ENCODE data around the gene TECPR2.

Gene TECPR2

GRCh38 chr14:102319351-102320032 lies 43.2 kb upstream of the TECPR2 start, which contains the start of gene ZNF839:
ZNF839 (plus strand) TSS chr14:102319746; CDS start chr14:102319766, 20 bp downstream.
- TF ChIP-seq, protein P1, sequence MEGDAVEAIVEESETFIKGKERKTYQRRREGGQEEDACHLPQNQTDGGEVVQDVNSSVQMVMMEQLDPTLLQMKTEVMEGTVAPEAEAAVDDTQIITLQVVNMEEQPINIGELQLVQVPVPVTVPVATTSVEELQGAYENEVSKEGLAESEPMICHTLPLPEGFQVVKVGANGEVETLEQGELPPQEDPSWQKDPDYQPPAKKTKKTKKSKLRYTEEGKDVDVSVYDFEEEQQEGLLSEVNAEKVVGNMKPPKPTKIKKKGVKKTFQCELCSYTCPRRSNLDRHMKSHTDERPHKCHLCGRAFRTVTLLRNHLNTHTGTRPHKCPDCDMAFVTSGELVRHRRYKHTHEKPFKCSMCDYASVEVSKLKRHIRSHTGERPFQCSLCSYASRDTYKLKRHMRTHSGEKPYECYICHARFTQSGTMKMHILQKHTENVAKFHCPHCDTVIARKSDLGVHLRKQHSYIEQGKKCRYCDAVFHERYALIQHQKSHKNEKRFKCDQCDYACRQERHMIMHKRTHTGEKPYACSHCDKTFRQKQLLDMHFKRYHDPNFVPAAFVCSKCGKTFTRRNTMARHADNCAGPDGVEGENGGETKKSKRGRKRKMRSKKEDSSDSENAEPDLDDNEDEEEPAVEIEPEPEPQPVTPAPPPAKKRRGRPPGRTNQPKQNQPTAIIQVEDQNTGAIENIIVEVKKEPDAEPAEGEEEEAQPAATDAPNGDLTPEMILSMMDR (IDR thresholded peaks at IDR 0.05): no peak

DNA sequence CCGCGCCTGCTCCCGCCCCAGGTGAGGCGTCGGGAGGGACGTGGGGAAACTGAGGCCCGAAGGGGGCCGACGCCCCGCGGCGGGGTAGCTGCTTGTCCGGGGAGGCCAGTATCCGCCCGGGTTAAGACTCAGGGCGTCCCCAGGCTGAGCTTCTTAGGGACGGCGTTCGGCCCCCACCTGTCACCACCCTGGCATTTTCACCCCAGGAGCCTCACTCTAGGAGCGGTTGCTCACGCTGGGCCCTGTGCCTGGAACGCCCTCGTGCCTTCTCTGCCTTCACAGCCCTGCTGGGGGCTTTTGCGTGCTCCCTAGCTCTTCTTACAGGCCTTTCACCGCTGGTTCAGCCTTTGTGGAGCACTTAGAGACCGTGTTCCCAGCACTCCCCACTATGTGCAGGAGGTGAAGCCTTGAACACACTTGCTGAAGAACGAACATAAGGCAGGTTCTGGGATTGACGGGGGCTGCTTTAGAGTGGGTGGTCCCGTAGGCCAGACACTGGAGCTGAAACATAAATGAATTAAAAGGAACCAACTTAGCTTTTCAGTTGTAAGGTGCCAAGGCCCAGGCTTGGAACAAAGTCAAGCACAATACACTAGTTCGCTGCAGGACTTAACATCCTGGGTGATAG lies 42.6 kb upstream of the TECPR2 start:
- TF ChIP-seq, protein P1 (IDR thresholded peaks at IDR 0.05): no peak

DNA sequence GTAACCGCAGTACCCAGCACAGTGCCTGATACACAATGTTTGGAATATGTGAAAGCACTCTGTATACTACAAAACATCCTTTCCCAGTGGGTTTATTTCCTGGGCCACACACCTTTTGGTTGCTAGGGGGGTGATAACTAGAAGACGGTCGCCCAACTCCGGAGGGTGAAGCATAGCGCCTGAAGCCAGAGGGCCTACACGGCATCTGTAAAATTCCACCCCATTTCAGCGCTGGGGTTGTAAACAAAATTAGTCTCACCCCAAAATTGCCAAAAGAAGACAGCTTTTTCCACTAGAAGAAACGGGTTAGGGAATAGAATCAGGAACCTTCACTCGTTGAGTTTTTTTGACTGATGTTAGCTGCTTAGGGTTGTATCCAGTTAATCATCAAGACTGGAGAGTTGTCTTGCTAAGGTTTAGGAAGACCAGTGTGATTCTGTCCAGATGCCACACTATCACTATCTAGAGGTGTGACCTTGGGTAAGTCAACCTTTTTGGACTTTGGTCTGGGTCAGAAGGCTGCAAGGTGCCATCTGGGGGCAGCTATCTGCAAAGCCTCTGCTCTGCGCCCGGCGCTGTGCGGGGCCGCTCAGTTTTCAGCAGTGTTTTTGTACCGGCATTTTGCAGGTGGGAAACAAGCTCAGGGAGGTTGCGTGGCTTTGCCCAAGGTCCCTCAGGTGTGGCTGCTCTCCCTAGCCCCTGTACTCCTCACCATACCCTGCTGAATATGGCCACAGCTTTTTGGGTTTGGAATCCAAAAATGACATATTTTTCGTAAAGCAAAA lies 41.9 kb upstream of the TECPR2 start:
- TF ChIP-seq, protein P1 (IDR thresholded peaks at IDR 0.05): no peak

DNA sequence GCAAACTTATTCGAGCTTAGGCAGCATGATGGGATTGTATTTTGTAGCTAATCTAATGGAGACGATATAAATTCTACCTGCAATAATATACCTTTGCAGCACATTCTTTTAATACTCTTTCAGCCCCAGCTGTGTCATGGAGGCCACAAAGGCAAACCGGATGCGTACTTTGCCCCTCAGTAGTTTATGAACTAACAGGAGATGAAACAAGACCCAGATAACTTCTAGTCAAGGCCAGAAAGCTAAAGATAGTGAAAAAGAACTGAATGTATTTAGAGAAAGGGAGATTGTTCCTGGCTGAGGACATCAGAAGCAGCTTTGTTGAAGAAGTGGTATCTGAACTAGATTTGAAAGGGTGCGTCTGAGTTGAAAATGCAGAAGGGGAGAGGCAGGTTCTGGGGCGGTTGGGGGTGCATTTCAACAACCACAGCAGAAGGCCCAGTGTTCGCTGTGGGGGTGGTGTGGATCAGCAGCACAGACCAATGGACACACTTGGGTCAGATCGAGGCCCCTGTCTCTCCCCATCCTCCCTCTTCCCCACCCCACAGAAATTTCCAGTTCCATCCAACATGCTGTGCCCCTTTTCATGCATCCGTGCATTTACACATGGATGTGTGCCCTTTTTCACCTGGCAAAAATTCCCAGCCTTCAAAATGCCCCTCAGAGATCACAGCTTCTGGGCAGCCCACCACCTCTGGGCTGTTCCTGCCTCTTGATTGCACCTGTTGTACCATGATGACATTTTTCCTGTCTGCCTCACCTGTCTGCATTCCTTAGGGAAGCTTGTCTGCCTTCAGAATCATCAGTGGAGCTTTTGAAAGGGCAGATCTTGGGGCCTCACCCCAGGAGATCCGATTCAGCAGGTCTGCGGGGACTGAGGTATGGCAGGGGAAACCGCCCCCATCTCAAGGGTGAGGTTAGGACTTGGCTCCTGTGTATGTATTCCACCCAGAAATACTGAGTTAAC lies 41.0 kb upstream of the TECPR2 start:
- TF ChIP-seq, protein P1 (IDR thresholded peaks at IDR 0.05): no peak

DNA sequence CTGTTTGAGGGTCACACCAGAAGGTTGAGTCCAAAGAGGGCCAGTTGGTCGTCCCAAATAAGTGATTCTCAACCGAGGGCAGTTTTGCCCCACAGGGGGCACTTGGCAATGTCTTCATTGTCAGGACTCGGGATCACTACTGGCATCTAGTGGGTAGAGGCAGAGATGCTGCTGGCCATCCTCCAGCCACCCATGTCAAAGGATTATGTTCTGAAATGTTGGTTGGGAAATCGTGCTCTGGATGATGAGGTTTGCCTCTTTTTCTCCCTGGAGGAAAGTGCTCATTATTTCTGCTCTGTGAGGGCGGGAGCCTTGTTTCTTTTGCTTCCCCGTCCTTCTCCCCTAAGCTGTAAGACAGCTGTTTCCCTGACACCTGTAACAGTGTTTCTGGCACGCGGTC lies 39.6 kb upstream of the TECPR2 start:
- TF ChIP-seq, protein P1 (IDR thresholded peaks at IDR 0.05): peak; percentile 50

- TF ChIP-seq, protein P1 (IDR thresholded peaks at IDR 0.05): no peak
Observed at GRCh38 chr14:102325791-102326345, 36.9 kb upstream of the TECPR2 start.
